Middle frontal gyrus (tissue), 1 donor: Measurements from ENCODE around the gene PMEPA1.

Source experiments
- DNase-seq: peaks from one replicate; pipeline ENCODE4 v3.0.0-alpha.2; 2015; ENCODE audit warnings: low spot score; ENCODE audit errors: extremely low spot score

The PMEPA1 gene

DNA sequence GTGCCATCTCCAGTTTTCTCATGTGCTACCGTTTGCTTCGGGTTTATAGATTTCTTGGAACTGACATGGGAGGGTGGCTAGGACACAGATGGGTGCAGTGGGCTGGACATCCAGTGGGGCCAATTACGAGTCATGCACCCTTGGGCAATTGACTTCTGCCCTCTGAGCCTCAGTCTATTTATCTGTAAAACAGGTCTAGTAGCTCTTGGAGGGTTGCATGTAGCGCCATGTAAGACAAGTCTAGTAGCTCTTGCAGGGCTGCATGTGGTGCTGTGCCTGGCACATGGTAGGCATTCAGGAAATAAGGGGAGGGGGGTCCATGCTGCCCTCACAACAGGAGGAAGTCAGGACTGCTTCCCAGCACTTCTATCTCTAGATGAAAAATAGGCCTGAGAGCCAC lies 15.3 kb downstream of the PMEPA1 start:
- DNase-seq = no peak

DNA sequence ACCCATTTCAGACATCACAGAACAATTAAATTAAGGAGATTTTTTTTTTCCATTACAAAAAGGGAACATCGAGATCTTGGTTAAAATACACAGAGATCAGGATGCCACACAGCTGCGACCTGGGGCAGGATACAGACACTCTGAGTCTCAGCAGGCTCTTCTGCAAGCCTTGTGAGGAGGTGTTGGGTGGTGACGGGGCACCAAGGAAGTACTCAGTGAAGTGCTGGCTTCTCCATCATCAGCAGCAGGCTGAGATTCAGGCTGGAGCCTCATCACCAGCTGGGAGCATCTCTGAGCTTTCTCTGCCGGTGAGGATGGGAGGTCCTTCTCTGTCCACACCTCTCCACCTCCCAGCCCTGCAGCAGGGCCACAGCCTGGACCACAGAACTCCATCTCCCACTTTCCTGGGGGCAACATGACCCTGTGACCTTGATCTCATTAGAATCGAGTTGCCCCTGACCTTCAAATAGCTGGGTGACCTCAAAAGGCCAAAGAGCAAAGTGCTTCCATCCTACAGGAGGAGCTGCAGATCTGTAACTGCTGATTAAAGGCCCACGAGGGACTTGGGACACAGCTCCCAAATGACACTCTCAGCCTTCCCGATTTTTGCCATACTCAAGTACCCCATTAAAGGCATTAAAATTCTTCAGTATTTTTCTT lies 16.0 kb downstream of the PMEPA1 start:
- DNase-seq = no peak

DNA sequence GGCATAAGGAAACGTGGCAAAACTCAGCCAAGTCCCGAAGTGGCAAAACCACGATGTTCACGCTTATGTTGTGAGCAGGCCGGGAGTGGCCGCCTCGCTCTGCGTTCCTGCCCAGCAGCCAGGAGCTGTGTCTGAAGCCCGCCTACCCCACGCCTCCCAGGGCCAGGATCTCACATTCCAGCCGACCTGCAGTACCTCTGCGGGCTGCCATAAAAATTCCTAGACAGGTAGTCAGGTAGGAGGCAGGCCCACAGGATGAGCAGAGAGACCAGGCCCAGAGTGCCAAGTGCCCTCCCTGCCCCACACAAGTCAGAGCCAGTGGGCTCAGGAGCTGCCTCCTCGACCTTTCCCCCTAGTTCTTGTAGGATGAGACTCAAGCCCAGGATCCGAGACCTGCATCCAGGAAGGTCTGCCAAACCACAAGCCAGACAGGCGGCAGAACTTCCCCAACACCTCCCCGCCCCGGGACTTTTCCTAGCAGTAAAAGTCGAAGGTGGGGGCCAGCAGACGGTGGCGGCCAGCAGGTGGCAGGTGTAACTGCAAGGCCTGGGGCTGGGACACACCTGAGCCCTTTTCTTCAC lies 16.7 kb downstream of the PMEPA1 start:
- no peak for DNase-seq

DNA sequence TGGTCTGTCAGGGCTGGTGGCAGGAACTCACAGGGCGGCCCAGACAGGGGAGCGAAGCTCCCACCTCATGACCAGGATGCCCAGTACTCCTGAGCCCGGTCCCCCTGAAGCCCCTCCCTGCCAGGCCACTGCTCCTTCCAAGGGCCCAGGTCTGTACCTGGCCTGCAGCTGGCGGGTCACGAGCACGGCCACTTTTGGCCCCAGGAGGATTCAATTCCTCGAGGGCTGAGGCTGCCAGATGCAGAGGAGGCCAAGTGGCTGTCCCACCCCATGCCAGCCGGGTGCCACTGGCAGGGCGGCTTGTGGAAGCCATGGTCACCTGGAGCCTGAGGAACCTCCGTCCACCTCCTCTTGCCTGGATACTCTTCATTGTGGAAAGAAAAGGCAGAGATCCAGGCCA lies 17.4 kb downstream of the PMEPA1 start:
- no peak for DNase-seq

DNA sequence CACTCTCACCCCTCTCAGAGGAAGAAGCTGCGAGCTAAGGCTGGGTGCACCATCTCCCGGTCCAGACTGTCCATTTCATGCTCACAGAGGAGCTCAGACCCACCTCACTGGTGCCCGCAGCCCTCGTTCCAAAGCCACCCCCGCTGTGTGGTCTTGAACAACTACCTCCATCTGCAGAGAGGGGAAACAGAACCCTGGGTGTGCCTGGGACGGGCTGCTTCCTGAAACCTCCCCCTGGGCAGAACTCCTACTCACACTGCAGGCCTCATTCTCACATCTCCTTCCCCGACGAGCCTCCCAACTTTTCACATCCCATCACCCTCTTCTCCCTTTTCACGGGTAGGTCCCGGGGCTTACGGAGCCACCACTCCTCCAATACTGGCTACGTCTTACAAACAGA lies 18.1 kb downstream of the PMEPA1 start:
- no peak for DNase-seq

DNA sequence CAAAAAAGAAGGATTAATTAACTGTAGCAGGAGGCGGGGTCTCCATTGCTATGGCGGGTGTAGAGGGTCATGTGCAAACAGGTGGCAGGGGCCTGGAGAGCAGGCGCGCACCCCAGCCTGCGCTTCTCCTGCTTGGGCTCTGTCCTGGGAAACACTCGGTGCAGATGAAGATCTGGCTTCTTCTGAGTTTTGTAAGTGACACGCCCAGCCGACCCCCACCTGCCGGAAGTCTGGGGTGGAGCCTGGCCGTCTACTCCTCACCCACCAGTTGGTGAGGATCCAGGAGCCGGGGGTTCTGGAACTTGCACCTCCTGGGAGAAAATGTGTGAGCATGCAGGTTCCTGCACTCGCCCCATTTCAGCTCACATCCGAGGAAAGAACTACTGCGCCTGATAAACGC lies 19.3 kb downstream of the PMEPA1 start:
- DNase-seq = no peak

DNA sequence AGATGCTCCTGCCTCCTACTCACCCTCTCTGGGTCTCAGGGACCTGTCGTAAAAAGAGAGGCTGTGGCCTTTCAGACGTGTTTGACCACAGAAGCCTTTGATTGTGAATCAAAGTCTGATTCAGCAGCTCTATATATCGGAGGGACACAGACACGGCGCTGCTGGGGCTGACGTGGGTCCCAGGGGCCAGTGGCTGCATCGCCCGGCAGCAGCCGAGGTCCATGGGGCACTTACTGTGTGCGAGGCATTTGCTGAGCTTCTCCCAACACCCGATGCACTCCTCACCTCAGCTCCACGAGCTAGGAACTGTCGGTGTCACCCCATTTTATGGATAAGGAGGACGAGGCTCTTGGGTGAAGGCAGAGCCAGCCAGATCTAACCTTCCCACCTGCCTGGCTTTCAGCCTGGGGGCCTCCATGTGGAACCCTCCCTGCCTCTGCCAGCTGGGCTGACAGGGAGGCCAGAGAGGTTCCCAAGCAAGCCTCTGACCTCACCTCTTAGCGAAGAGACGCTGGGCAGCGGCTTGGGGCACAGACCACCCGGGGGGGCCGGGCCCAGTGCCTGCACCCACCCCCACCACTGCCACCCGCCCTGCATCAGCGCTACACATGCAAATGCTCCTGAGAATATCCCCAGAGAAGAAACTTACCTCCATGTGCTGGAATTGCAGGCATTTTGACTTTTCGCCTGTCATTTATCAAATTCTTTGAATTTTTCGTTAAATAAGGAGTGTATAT lies 19.9 kb downstream of the PMEPA1 start:
- no peak for DNase-seq

DNA sequence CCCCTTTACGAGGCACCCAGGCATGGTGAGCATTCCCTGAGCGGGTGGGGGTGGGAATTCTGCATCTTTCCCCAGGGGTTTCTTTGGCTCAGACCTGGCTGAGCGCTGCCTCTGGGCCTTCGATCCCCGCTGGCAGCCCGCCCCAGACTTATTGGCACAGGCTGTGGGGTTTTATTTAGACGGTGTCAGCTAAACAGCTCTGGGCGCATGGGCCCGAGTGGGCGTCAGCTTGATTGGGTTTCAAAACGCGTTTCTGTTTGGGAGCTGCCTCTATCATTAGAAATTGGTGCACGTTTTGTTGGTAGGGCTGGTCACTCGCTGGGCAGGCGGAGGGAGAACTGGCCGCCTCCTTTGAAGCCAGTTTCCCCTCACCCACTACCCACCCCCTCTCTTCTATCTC lies 21.0 kb downstream of the PMEPA1 start:
- DNase-seq = peak; percentile 24

DNA sequence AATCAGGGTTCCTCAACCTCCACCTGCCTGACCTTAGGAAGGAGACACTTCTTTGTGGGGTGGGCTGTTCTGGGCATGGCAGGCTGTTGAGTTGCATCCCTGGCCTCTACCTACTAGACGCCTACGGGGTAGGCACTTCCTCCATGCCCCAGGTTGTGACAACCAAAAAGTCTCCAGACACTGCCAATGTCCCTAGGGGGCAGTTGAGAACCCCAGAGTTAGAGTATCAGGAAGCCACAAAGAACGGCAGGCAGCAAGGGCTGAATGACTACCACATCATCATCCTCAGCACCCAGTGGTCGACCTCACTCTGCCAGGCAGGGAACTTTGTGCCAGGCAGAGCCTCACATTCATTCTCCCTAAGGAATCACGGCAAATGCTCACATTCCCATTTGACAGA lies 21.5 kb downstream of the PMEPA1 start:
- no peak for DNase-seq

DNA sequence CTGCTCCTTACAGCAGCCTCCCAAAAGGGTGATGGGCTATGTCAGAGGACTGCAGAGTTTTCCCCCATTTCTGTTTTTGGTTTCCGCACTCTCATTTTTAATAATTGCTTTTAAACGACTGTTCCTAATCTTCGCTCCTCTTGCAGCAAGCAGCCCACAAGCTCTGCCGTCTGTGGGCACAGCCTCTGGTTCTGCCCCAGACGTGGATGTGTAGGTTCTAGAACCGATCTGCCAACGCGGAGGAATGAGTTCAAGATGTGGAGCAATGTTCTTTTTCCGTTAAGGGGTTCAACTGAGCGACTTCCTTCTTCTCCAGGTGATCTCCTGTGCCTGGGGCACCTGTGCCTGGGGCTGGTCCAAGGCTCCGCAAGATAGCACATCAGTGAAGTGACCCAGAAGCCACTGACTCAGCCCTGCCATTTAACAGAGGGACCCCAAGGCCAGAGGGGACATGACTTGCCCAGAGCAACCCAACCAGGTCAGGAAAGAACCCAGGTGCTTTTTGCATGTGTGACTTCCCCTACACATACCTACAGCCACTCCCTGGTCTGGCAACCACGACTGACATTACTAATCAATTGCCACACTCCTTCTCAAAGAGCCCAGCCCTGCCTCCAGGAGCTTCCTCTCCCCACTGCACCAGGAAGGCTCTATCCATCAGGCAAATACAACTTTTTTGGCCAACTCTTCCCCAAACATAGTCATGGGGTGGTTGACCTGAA lies 22.7 kb downstream of the PMEPA1 start:
- DNase-seq = no peak

DNA sequence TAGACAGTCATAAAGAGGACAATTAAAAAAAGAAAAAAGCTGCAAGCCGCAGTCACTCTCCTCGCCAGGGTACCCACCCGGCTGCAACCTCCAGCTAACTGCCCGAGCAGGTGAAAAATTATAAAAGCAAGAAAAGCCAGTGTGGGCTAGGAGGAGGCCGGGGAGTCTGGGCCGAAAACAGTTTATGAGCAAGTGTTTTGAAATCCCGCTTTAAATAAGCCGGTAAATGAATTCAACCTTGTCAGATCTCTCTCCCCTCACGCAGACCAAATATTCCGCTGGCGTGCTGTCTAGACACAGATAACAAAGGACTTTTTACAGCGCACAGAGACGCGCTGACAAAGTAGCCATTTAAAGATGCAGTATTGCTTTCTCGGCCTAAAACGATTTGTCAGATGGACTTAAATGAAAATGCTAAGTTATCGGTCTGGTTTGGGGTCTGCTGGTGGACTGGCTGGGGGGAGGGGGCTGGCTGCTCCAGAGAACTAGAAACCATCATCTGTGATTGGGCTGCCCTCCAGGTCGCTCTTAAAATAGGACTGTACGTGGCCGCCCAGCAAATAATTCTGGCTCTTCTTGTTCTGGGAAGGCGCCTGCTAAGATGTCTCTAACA lies 24.6 kb downstream of the PMEPA1 start:
- DNase-seq = no peak

DNA sequence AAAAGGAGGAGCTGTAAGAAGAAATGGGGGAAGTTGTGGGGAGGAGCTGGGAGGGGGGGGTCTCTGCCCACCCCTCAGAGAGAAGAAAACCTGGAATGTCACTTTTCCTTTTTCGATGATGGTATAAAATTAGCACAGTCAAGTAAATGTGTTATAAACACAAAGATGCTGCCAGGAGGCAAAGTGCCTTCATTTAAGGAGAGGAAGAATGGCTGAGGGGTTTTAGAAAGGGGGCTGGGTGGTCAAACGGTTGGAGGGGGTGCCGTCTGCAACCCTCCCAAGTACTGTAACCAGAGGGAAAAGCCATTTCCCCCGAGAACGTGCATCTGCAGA lies 25.0 kb downstream of the PMEPA1 start:
- no peak for DNase-seq

DNA sequence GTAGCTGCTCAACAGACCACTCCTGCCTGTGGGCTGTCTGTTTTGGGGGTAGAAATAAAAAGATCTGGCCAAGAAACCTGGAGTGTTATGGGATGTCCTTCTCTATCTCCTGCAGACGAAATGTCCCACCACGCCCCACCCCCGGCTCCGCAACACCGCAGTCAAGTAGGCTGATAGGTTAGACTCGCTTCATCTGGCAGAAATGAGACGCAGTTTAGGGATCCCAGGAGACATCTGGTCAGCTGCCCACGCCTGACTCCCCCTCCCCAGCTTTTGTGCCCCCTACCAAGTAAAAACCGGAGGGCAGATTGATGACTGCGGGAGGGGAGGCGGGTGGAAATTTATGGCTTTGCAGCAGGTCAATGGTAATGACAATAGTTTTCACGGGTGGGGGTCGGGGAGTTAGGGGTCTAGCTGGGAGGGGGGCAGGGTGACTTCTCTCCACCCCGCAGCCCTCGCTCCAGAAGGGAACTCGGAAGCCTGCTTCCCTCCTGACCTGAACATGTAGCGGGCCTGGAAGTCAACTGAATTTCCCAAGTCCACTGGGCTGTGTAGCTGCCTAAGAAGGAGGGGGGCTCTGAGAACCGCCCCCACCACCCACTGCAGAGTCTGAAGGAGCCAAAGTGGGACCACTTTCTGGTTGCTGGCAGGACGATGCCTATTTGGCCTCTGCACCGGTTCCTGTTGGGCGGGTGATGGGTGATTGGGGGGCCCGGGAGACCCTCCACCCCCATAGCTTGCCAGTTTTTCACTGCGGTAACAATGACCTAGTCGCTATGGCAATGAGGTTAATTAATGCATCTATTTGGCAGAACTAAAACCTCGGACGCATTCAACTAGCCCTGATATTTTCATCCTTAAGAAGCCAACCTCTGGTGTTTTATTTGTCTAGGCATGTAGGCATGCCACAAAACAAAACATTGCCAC lies 25.7 kb downstream of the PMEPA1 start:
- no peak for DNase-seq

DNA sequence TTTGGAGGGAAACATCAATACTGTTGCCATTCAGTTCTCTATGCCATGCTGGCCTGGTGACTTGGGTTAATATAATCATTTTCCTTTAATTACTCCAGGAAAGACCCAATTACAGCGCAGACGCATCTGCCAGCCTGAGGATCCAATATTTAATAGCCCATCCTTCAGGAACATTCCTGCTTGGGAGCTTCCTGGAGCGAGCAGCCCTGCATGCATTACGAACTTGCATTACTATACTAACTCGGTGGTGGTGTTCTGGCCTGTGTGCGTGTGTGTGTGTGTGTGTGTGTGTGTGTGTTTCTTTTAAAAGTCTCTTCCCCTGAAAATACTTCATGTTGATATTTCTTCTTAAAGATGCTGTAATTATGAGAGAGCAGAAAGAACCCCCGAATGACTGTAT lies 26.5 kb downstream of the PMEPA1 start:
- no peak for DNase-seq

DNA sequence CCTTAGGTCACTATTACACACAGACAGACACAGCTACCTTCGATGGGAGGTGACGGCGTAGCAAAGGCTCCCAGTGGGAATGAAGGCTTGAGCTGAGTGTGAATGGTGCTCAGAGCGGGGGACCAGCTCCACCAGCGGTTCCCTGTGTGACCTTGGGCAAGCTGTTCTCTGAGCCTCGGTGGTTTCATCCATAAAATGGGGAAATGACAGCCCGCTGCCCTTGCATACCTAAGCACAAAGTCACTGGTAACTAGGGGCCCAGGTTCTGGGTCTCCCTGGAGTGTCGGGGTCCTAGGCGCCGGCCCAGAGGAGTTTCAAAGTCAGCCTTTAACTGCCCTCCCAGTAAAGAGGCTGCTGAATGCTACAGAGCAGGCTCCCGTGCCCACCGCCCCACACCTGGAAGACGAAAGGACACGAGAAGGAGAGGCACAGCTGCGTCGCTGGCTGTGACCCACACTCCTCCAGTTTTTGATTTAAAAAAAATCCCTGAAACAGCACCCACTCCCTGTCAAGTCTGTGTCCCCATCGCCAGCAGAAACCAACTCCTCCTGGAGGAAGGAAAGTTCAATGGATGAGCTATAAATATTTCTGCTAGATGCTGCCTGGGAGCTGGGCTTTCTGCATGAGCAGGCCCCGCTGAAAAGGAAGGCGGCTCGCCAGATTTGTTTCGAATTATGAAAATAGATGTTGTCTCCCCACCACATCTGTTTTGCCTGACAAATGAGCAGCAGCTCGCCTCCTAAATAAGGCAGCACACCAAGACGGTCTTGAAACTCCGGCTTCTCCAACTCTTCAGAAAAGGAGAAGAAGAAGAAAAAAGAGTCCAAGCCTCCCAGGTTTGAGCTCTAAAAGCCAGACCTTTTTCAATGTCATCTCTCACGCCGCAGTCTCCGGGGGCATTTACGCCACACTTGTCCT lies 27.4 kb downstream of the PMEPA1 start:
- no peak for DNase-seq

DNA sequence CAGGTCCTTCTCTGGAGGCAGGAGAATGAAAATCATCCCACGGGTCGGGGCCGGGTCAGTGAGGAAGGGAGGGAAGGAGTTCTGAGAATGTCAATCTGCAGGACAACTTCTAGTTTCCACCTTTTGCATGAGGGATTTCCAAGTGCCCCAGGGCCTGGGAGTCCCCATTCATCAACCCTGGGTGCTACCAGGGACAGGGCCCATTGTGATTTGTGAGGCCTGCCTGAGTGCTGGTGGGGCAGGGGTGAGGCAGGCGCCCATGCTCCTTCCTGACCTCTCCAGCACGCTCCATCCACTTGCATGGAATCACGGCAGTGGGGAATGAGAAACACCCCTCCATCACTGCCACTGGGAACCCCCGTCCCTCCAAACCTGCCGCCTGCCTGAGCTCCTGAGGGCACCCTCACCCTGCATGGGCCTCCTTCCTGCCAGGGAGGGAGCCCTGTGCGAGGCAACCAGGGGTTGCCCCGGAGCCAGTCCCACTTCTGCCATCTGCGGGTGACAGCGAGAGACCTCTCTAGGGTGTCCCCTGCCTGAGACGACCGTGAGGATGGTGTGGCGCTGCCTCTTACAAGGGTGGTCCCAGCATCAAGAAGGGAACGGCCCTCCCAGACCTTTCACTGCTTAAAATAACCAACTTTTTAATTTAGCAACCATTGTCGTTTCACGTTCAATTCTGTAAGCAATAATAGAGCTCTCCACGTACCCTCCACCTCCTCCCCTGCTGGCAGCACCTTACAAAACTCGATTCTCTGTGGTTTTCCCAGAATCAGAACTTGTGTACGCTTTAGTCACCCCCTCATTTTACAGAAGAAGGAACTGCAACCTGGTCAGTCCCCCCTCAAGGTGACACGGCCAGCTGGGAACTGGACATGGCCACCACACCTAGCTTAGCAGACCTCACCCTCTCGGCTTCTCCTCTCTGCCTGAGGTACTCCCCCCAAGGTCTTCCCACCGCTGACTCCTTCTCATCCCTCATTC lies 28.6 kb downstream of the PMEPA1 start:
- DNase-seq = no peak

DNA sequence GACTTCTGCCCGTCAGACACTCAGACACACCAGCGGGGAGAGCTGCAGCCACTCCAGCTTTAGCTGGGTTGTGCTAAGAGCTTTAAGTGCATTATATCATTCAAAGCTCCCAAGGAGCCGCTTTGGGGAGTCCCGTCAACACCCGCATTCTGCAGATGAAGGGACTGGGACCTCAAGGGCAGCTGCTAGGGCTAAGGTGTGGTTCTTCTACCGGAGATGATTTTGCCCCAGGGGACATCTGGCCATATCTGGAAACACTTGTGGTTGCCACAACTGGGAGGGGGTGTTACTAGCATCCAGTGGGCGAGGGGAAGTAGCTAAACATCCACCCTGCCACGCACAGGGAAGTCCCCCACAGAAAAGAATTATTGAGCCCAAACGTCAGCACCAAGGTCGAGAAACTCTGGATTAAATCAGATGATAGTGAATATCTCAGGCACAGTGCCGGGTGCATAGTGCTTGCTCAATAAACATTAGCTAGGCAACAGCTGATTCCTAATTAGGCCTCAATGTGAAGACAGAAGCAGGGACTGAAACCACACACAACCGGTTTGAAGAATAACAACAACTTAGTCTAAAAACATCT lies 29.6 kb downstream of the PMEPA1 start:
- DNase-seq = no peak

DNA sequence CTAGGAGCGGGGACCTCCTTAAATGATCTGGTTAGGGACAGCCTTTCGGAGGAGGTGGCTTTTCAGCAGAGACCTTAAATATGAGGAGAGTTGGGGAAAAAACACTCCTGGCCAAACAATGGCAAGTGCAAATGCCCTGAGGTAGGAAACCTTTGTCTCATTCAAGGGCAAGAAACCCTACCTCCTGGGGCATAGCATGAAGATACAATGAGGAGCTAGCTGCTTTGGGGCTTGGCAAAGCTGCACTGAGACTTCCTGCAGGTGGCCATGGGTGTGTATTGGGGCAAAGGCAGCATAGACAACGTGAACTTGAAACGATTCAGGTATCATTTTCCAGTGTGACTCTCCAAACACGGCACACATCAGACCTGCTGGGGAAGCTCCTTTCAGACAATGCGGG lies 30.7 kb downstream of the PMEPA1 start:
- no peak for DNase-seq
